ENCODE measurements around the gene ZNF366. TPM values are rescaled to one million over a fixed set of nuclear protein-coding genes. Genes with fewer than 3 reads are reported as not detected.

Gene ZNF366
- 0.40 and 1.3 TPM in 2 replicates for total RNA-seq

GRCh38 chr5:72507231-72507906, at the start of gene ZNF366:
ZNF366 (minus strand) TSS chr5:72507410; CDS start chr5:72461496, 45,914 bp downstream.
- peak in 1 of 2 donors; percentile 30 for DNase-seq (ENCODE audit: low read depth in 2 of 2)

- DNase-seq (ENCODE audit: low read depth in 2 of 2): peak; percentile 83
Measured at GRCh38 chr5:72556351-72557166, 49.3 kb upstream of the ZNF366 start.

- DNase-seq (ENCODE audit: low read depth in 2 of 2): peak in 1 of 2 donors; percentile 42
Measured at GRCh38 chr5:72555871-72556270, 48.7 kb upstream of the ZNF366 start.

GRCh38 chr5:72554897-72555296, 47.7 kb upstream of the ZNF366 start:
- no peak for DNase-seq (ENCODE audit: low read depth in 2 of 2)

- DNase-seq (ENCODE audit: low read depth in 2 of 2): peak in 1 of 2 donors; percentile 94
Measured at GRCh38 chr5:72552041-72552557, 44.9 kb upstream of the ZNF366 start.

GRCh38 chr5:72550595-72550994, 43.4 kb upstream of the ZNF366 start:
- no peak for DNase-seq (ENCODE audit: low read depth in 2 of 2)

- no peak for DNase-seq (ENCODE audit: low read depth in 2 of 2)
Measured at GRCh38 chr5:72543811-72544210, 36.6 kb upstream of the ZNF366 start.

GRCh38 chr5:72543365-72543764, 36.2 kb upstream of the ZNF366 start:
- no peak for DNase-seq (ENCODE audit: low read depth in 2 of 2)

GRCh38 chr5:72542695-72543094, 35.5 kb upstream of the ZNF366 start:
- no peak for DNase-seq (ENCODE audit: low read depth in 2 of 2)

- DNase-seq (ENCODE audit: low read depth in 2 of 2): peak in 1 of 2 donors; percentile 67
Measured at GRCh38 chr5:72541501-72542225, 34.5 kb upstream of the ZNF366 start.

- DNase-seq (ENCODE audit: low read depth in 2 of 2): no peak
Measured at GRCh38 chr5:72540759-72541438, 33.7 kb upstream of the ZNF366 start.

GRCh38 chr5:72539726-72540125, 32.5 kb upstream of the ZNF366 start:
- DNase-seq (ENCODE audit: low read depth in 2 of 2): no peak

- no peak for DNase-seq (ENCODE audit: low read depth in 2 of 2)
Measured at GRCh38 chr5:72539038-72539437, 31.8 kb upstream of the ZNF366 start.

GRCh38 chr5:72537166-72537565, 30.0 kb upstream of the ZNF366 start:
- no peak for DNase-seq (ENCODE audit: low read depth in 2 of 2)

GRCh38 chr5:72531496-72532190, 24.4 kb upstream of the ZNF366 start:
- DNase-seq (ENCODE audit: low read depth in 2 of 2): peak; percentile 6 to 67

- no peak for DNase-seq (ENCODE audit: low read depth in 2 of 2)
Measured at GRCh38 chr5:72530196-72530595, 23.0 kb upstream of the ZNF366 start.

- DNase-seq (ENCODE audit: low read depth in 2 of 2): no peak
Measured at GRCh38 chr5:72529383-72529782, 22.2 kb upstream of the ZNF366 start.

GRCh38 chr5:72525816-72526215, 18.6 kb upstream of the ZNF366 start:
- peak in 1 of 2 donors; percentile 22 for DNase-seq (ENCODE audit: low read depth in 2 of 2)

GRCh38 chr5:72523960-72524582, 16.9 kb upstream of the ZNF366 start:
- DNase-seq (ENCODE audit: low read depth in 2 of 2): peak; percentile 69 to 94

- DNase-seq (ENCODE audit: low read depth in 2 of 2): no peak
Measured at GRCh38 chr5:72522607-72523006, 15.4 kb upstream of the ZNF366 start.
